GM12891 (cell line): Measurements from ENCODE around the gene SPATA18.

Experiments
- POLR2A ChIP-seq: IDR thresholded peaks from 2 replicates; pipeline ENCODE4 v1.6.1; 2011; ENCODE audit warnings: low read depth, low read length, control low read depth
- POLR2AphosphoS5 ChIP-seq: IDR thresholded peaks from 2 replicates; pipeline ENCODE4 v1.6.1; 2011; ENCODE audit warnings: low read depth, low read length, control low read depth
- POU2F2 ChIP-seq: IDR thresholded peaks from 2 replicates; pipeline ENCODE4 v1.6.1; 2011; ENCODE audit warnings: low read depth, mild to moderate bottlenecking, control low read depth, low read length, moderate library complexity
- SPI1 ChIP-seq: IDR thresholded peaks from 2 replicates; pipeline ENCODE4 v1.6.1; 2011; ENCODE audit warnings: low read depth, low read length, control low read depth
- TAF1 ChIP-seq: IDR thresholded peaks from 2 replicates; pipeline ENCODE4 v1.6.1; 2011; ENCODE audit warnings: low read depth, low read length, control low read depth

DNA sequence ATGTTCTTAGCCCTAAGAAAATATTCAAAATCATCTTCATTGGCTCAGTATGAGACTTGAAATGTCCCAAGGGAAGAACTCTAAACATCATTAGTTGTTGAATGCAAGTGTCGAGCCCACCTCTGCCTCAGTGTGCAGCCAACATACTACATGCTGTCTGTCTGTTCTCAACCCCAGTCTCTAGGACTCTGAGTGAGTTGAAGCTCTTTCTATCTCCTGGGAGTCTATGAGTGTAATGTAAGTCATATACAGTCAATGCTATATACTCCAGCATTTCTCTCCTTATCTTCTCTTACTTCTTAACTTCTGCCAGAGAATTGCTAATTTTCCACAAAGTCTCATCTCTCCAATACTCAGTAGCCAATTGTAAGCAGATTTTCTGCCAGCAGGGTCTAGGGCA lies 61.3 kb downstream of the SPATA18 start:
- TF ChIP-seq POLR2AphosphoS5: no peak
- TF ChIP-seq POLR2A: no peak
- TF ChIP-seq TAF1: no peak
- TF ChIP-seq SPI1: no peak
- no peak for TF ChIP-seq POU2F2
